Type B pancreatic cell (in vitro differentiated cells): Measurements from ENCODE around the gene TIGIT. TPM values are rescaled to one million over a fixed set of nuclear protein-coding genes. Genes with fewer than 3 reads are reported as not detected.

Experiments used
- DNase-seq: peaks from one replicate; pipeline ENCODE4 v3.0.0; 2021; ENCODE audit warnings: mixed read lengths; ENCODE audit not compliant: unreplicated experiment; ENCODE audit errors: extremely low spot score
- H3K27ac Mint-ChIP-seq: 2 replicates; pipeline ENCODE4 v1.8.0; 2021; ENCODE audit warnings: mild to moderate bottlenecking, mixed read lengths
- H3K27me3 Mint-ChIP-seq: 2 replicates; pipeline ENCODE4 v1.8.0; 2021; ENCODE audit warnings: mixed read lengths
- H3K36me3 Mint-ChIP-seq: 2 replicates; pipeline ENCODE4 v1.8.0; 2021; ENCODE audit warnings: mixed read lengths
- H3K4me1 Mint-ChIP-seq: one replicate; pipeline ENCODE4 v1.8.0; 2021; ENCODE audit warnings: mixed read lengths; ENCODE audit not compliant: unreplicated experiment
- H3K4me3 Mint-ChIP-seq: 2 replicates; pipeline ENCODE4 v1.8.0; 2021; ENCODE audit warnings: mild to moderate bottlenecking, mixed read lengths
- H3K9me3 Mint-ChIP-seq: 2 replicates; pipeline ENCODE4 v1.8.0; 2021; ENCODE audit warnings: mixed read lengths
- CTCF ChIP-seq: fragments of 200-600 bp; sonication (generic); conservative IDR thresholded peaks from 2 replicates; pipeline ENCODE4 v1.5.0; 2021; ENCODE audit warnings: antibody characterized with exemption, mild to moderate bottlenecking
- total RNA-seq: library from RNA; stranded (reverse); gene quantifications from 2 replicates; pipeline ENCODE4 v1.2.1, GENCODE V29; 2021; ENCODE audit warnings: low replicate concordance

Gene TIGIT
- total RNA-seq, 1 donor from 2014 or later, result not detected

GRCh38 chr3:114331710-114332109, 37.9 kb downstream of the TIGIT start:
- no peaks in the 10 kb centered on the region for H3K4me1 Mint-ChIP-seq
- H3K27me3 Mint-ChIP-seq, result no peaks in the 10 kb centered on the region
- H3K27ac Mint-ChIP-seq, result no peak overlapping the region
- TF ChIP-seq CTCF, result no peak
- no peak for DNase-seq
- peaks cover 10% of the 10 kb centered on the region for H3K36me3 Mint-ChIP-seq
- peaks cover 9% of the 10 kb centered on the region for H3K9me3 Mint-ChIP-seq
- no peak overlapping the region for H3K4me3 Mint-ChIP-seq

GRCh38 chr3:114332342-114333179, 38.7 kb downstream of the TIGIT start:
- H3K4me1 Mint-ChIP-seq, result no peaks in the 10 kb centered on the region
- H3K27ac Mint-ChIP-seq, result no peak overlapping the region
- TF ChIP-seq CTCF, result no peak
- no peaks in the 10 kb centered on the region for H3K27me3 Mint-ChIP-seq
- peaks cover 10% of the 10 kb centered on the region for H3K36me3 Mint-ChIP-seq
- DNase-seq, result no peak
- H3K4me3 Mint-ChIP-seq, result no peak overlapping the region
- peaks cover 9% of the 10 kb centered on the region for H3K9me3 Mint-ChIP-seq

- no peak for TF ChIP-seq CTCF
- no peaks in the 10 kb centered on the region for H3K4me1 Mint-ChIP-seq
- H3K27ac Mint-ChIP-seq, result no peak overlapping the region
- no peak for DNase-seq
- peaks cover 9% of the 10 kb centered on the region for H3K9me3 Mint-ChIP-seq
- H3K27me3 Mint-ChIP-seq, result no peaks in the 10 kb centered on the region
- no peak overlapping the region for H3K4me3 Mint-ChIP-seq
- peaks cover 10% of the 10 kb centered on the region for H3K36me3 Mint-ChIP-seq
Measured at GRCh38 chr3:114333180-114333922, 39.5 kb downstream of the TIGIT start.

- H3K27me3 Mint-ChIP-seq, result no peaks in the 10 kb centered on the region
- no peak for DNase-seq
- no peak overlapping the region for H3K27ac Mint-ChIP-seq
- H3K4me1 Mint-ChIP-seq, result no peaks in the 10 kb centered on the region
- peaks cover 9% of the 10 kb centered on the region for H3K9me3 Mint-ChIP-seq
- H3K4me3 Mint-ChIP-seq, result no peak overlapping the region
- peaks cover 10% of the 10 kb centered on the region for H3K36me3 Mint-ChIP-seq
- TF ChIP-seq CTCF, result no peak
Measured at GRCh38 chr3:114333923-114334240, 40.1 kb downstream of the TIGIT start.

GRCh38 chr3:114336122-114336697, 42.4 kb downstream of the TIGIT start:
- peaks cover 7% of the 10 kb centered on the region for H3K36me3 Mint-ChIP-seq
- no peak overlapping the region for H3K4me3 Mint-ChIP-seq
- H3K9me3 Mint-ChIP-seq, result peaks cover 9% of the 10 kb centered on the region
- TF ChIP-seq CTCF, result peak; percentile 73
- DNase-seq, result no peak
- peaks cover 13% of the 10 kb centered on the region for H3K4me1 Mint-ChIP-seq
- no peak overlapping the region for H3K27ac Mint-ChIP-seq
- no peaks in the 10 kb centered on the region for H3K27me3 Mint-ChIP-seq
